HG03175 (cell line): ENCODE data around the gene MRPS5.
"Not testable (repeated sequence)": the region's sequence is repeated elsewhere in the genome, so short reads cannot be mapped to it uniquely, and the experiment has no call there.

Experiments used
- ATAC-seq: cut with Tn5 transposase; IDR thresholded peaks from one replicate; pipeline ENCODE4 v1.9.1; 2021; ENCODE audit warnings: mild to moderate bottlenecking, moderate library complexity; ENCODE audit not compliant: unreplicated experiment

The MRPS5 gene

GRCh38 chr2:95048825-95049682 lies 72.6 kb downstream of the MRPS5 start:
- ATAC-seq: no peak

DNA sequence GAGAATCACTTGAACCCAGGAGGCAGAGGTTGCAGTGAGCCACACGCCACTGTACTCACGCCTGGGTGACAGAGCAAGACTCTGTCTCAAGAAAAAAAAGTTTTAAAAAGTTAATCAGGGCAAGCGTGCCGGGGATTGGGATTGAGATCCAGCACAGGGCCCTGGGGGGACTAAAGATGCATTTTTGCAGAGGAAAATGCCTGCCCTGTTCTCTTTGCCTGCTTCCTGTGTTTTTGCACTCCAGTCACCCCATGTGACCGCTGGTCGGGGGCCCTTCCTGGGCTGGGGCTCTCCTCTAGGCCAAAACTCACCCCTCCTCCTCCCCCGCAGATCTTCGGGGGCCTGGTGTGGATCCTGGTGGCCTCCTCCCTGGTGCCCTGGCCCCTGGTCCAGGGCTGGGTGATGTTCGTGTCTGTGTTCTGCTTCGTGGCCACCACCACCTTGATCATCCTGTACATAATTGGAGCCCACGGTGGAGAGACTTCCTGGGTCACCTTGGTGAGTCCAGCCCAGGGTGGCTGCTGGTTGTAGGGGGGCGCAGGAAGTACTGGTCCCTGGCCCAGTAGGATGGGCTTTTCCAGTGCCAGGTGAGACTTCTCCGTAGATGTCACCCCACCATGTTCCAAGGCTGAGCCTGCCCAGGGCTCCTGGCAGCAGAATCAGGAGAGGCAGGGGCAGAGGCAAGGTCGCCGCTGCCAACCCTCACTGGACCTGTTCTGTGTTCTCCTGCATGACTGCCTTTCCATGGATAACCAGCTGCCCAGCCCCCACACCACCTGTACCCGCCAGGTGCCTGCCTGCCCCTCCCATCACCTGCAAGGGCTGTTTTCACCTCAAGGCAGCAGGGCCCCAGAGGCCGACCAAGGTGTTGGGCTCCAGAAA lies 73.7 kb downstream of the MRPS5 start:
- ATAC-seq: no peak

GRCh38 chr2:95046371-95047112 lies 75.1 kb downstream of the MRPS5 start:
- no peak for ATAC-seq

- ATAC-seq: no peak
These were observed 77.0 kb downstream of the MRPS5 start for GRCh38 chr2:95044601-95045000.

GRCh38 chr2:95043300-95044093 lies 78.1 kb downstream of the MRPS5 start:
- ATAC-seq: peak; percentile 37

- ATAC-seq: no peak
These were observed 78.9 kb downstream of the MRPS5 start for GRCh38 chr2:95042472-95043271.

- no peak for ATAC-seq
These were observed 79.7 kb downstream of the MRPS5 start for GRCh38 chr2:95041824-95042442.

- ATAC-seq: no peak
These were observed 80.4 kb downstream of the MRPS5 start for GRCh38 chr2:95041060-95041823.

DNA sequence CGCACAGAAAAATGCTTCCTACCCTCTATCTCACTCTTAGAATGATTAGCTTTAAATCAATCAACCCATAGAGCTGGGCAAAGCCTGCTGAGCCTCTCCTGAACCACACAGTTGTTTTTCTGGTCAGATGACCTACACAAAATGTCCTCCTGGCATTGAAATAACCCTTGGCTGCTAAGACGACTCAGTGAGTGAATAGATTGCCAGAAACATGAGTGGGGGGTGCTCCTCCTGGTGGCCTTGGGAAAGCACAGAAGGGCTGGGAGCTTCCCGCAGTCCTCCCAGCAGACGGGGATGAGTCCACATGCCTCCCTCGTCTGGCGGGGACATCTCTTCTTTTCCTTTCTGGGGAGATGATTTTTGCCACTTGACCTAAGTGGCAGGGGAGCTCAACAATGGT lies 81.2 kb downstream of the MRPS5 start:
- no peak for ATAC-seq

- ATAC-seq: no peak
These were observed 81.6 kb downstream of the MRPS5 start for GRCh38 chr2:95039978-95040377.

DNA sequence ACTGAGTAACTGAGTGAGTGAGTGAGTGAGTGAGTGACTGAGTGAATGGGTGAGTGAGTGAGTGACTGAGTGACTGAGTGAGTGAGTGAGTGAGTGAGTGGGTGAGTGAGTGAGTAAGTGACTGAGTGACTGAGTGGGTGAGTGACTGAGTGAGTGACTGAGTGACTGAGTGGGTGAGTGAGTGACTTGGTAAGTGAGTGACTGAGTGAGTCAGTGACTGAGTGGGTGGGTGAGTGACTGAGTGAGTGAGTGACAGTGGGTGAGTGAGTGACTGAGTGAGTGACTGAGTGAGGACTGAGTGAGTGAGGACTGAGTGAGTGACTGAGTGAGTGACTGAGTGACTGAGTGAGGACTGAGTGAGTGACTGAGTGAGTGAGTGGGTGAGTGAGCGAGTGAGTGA lies 82.2 kb downstream of the MRPS5 start:
- ATAC-seq: no peak

GRCh38 chr2:95038635-95039298 lies 82.8 kb downstream of the MRPS5 start:
- no peak for ATAC-seq

DNA sequence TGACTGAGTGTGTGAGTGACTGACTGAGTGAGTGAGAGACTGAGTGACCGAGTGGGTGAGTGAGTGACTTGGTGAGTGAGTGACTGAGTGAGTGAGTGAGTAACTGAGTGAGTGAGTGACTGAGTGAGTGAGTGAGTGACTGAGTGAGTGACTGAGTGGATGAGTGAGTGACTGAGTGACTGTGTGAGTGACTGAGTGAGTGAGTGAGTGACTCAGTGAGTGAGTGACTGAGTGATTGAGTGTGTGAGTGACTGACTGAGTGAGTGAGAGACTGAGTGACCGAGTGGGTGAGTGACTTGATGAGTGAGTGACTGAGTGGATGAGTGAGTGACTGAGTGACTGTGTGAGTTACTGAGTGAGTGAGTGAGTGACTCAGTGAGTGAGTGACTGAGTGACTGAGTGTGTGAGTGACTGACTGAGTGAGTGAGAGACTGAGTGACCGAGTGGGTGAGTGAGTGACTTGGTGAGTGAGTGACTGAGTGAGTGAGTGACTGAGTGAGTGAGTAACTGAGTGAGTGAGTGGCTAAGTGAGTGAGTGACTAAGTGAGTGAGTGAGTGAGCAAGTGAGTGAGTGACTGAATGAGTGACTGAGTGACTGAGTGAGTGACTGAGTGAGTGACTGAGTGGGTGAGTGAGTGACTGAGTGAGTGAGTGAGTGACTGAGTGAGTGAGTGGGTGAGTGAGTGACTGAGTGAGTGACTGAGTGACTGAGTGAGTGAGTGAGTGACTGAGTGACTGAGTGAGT lies 83.6 kb downstream of the MRPS5 start:
- ATAC-seq: not testable (repeated sequence)

DNA sequence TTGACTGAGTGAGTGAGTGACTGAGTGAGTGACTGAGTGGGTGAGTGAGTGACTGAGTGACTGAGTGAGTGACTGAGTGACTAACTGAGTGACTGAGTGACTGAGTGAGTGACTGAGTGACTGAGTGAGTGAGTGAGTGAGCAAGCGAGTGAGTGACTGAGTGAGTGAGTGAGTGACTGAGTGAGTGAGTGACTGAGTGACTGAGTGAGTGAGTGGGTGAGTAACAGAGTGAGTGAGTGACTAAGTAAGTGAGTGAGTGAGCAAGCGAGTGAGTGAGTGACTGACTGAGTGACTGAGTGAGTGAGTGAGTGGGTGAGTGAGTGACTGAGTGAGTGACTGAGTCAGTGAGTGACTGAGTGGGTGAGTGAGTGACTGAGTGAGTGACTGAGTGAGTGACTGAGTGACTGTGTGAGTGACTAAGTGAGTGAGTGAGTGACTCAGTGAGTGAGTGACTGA lies 84.2 kb downstream of the MRPS5 start:
- ATAC-seq: no peak

DNA sequence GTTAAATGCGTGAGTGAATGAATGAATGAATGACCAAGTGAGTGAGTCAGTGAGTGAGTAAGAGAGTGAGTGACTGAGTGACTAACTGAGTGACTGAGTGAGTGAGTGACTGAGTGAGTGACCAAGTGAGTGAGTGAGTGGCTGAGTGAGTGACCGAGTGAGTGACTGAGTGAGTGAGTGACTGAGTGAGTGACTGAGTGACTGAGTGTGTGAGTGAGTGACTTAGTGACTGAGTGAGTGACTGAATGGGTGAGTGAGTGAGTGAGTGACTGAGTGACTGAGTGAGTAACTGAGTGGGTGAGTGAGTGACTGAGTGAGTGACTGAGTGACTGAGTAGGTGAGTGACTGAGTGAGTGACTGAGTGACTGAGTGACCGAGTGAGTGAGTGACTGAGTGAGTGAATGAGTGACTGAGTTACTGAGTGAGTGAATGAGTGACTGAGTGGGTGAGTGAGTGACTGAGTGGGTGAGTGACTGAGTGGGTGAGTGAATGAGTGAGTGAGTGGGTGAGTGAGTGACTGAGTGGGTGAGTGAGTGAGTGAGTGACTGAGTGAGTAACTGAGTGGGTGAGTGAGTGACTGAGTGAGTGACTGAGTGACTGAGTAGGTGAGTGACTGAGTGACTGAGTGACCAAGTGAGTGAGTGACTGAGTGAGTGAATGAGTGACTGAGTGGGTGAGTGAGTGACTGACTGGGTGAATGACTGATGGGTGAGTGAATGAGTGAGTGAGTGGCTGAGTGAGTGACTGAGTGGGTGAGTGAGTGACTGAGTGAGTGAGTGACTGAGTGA lies 84.8 kb downstream of the MRPS5 start:
- no peak for ATAC-seq
